ENCODE results near the gene C10orf67.
"Not testable (repeated sequence)": the region's sequence is repeated elsewhere in the genome, so short reads cannot be mapped to it uniquely, and the experiment has no call there.

Gene C10orf67

DNA sequence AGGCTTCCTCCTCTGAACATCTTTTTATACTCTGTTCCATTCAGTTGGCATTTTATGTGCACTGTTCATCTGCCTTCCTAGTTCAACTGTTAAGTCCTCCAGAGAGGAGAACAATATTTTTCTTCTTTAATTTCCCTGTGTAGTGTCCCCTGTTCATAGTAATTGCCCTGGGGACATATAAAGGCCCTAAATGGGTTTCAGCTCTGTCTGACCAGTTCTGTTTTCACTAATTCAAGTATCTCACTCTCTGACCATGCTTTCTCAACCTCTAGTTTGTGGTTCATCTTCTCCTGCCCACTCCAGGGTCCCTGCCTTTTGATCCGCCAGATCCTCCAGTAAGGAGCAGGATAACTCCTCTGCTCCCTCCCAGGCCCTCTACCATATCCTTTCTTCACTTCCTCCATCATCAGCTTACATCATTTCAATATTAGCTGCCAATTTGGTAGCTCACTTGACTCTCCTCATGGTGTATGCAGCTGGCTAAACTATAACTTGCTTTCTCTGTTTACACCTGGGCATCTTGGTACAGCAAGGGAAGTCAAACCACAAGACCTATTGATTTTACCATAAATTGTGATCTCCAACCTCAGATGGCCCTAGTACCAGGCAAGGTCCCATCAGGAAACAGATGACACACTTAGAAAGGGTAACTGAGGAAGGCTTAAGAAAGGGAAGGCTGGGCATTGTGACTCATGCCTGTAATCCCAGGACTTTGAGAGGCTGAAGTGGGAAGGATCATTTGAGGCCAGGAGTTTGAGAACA, 17.7 kb upstream of the C10orf67 start:
- no peak for DNase-seq

DNA sequence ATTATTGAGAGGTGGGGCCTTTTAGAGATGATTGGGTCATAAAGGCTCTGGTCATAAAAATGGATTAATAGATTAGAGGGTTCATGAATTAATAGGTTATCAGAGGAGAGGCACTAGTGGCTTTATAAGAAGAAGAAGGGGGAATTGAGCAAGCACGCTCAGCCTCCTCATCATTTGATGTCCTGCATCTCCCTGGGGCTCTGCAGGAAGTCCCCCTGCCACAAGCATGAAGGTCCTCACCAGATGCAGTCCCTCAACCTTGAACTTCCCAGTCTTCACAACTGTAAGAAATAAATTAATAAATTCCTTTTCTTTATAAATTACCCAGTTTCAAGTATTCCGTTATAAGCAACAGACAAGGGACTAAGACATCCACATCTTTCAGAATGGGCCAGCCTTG, 17.1 kb upstream of the C10orf67 start:
- DNase-seq: no peak

DNA sequence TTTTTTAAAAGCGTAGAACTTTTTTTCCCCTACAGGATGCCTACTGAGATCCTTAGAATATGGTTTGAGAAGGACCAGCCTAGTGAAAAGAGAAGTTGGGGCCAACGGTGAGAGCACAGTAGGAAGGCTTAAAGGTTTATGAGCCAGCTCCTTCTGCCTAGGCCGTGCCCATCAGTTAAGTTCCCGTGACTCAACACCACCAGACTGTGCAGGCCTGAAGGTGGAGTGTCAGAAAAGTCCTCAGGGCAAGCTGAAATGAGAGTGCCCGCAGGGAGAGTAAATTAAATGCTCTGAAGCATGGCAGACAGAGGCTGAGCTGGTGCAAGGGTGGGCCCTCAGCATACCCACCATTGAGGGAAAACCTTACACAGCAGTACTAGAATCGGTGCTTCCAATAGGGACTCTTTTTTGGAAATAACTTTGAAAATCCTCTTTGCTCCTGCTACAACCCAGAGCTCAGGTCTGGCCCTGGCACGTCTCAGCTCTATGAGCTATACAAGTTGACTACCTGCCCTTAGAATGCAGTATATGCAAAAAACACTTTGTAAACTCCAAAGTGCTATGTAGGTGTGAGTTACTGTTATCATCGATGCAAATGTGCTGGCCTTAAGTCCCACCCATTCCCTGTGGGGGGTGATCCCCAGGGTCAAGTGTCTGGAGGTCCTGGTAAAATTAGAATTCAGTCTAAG, 15.2 kb upstream of the C10orf67 start:
- DNase-seq: no peak

DNA sequence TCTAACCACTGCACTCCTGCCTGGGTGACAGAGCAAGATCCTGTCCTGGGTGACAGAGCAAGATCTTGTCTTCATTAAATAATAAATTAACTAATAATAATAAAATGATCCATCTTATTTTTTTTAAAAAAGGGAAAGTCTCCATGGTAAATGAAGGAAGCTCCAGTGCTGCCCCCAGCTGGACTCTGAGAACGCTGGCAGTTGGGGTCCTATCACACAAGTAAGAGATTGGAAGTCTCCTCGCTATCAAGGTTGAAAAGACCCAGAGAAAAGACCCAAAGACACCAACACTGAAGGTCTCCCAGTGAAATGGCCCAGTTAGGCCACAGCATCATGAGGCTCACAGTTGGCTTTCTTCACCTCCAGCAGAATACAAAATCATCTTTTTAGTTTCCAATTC, 13.8 kb upstream of the C10orf67 start:
- DNase-seq: no peak

DNA sequence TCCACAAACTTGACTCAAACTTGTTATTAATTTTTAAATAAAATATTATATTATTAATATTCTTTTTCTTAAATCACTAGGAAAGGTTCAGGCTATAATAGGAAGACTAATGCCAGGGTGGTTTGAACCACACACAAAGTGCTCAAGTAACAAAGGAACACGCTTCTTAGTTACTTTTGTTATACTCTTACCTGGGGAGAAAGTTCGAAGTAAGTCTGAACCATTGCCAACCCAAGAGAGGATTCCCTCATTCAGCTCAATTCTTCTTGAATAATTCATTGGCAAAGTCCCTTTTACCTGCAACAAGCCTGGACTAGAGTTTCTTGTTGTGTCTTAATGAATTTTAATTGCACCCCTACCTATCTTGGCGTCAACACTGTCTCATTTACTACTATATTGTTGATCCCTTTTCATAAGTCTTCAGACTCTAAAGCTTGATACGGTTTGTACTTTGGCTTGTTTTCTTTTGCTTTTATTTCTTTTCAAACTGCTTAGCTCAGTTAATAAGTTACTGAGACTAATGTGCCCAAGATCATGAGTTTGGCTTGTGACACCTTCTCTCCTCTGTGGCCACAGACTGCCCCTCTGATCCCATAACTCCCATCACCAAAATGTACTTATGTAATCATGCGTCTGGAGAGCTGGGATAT, 10.2 kb upstream of the C10orf67 start:
- no peak for DNase-seq

DNA sequence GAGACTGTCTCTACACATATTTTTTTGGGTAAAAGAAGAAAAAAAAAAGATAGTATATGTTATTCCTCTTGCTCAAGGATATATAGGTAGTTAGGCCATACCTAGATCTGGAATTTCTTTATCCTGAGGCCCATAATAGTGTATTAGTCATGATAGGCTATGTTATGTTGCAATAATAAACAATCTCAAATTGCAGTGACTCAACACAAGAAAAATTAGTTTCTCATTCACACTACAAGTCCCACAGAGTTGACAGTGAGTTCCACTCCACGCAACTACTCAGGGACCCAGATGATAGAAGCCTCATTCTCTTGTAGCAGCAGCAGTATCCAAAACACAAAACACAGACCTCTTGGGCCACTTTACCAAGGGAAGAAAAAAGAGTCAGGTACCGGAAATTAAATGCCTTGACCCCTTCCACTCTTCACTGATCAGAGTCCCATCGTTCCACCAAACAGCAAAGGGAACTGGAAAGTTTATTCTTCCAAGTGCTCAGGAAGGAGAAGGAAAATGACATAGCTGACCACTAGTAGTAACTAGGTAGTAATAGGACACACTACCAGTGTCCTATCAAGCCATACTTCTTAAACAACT, 7.4 kb upstream of the C10orf67 start:
- no peak for DNase-seq

DNA sequence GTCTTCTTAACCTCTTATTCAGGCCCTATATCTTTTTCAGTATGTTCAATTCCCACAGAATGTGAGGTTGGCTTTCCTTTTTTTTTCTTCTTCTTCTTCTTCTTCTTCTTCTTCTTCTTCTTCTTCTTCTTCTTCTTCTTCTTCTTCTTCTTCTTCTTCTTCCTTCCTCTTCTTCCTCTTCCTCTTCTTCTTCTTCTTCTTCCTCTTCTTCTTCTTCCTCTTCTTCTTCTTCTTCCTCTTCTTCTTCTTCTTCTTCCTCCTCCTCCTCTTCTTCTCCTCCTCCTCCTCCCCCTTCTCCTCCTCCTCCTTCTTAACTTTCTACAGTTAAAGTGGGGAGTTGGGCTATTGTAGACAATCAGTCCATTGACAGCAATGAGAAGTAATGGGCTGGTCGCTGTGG, 6.1 kb upstream of the C10orf67 start:
- not testable (repeated sequence) for DNase-seq

DNA sequence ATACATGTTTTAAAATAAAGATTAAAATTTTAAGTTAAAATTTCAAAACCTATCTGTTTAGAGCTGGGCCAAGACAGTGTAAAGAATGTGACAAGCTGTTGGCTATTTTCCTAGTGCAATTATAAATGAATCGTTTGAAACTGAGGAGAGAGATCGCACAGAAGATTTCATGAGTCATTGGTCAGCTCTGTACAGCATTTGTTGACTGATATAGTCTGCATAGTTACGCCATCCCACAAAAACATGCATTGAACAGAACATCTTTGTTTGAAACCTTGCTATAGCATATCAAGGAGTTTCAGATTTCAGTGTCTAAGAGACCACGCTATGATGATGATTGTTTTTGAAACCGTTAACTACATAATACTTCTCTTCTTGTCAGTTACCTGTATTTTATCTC, 1.3 kb upstream of the C10orf67 start:
- DNase-seq: no peak

DNA sequence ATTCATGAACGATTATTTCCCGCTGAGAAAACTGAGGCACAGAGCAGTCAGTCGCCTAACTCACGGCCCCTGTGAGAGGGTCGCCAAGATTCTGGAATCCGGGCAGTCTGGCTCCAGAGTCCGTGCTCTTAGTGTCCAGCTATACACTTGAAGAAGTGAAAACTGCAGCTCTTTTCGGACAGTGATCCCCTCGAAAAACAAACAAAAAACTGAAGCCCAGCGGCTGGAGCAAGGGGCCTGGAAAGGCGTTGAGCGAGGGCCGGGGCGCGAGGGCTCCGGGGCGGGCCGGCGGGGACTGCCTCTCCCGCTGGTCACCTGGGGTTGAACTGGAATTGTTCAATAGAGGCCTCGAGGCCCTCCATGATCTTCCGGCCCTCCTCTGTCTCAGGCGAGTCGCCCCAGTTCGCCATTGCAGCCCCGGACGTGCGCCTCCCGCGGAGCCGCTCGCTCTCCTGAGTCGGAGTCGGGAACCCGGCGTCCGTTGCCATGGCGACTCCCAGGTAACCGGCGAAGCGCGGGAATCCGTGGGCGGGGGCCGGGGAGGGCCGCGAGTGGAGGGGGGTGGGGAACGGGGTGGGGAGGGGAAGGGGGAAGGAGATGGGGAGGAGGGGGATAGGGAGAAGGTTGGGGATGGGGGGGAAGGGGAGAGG, 881 bp downstream of the C10orf67 start:
- DNase-seq: no peak

DNA sequence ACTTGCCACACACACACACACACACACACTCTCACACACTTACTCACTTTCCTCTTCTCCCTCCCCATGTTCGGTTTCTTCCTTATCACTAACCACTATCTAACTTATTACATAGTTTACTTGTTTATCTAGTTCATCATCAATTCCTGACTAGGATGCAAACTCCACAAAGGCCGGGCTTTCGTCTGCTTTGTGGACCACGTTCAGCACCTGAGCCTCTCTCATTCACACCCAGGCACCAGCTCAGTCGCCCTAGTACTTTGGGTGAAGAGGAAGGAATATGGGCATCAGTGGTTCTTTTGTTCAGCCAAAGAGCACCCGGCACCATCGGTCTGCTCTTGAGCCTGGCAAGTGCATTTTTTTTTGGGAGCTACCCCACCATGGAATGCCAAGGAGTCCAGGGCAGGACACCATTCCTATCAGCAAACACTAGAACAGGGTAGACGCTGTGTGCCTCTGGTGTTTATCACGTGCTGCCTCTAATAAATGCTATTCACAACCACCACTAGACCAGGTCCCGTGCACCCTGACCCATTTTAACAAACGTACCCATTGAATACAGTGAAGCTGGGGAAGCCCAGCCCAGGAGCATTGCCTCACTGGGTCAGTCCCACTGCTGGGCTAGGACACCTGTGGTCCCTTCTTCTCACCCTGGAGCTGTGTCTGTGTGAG, 2.2 kb downstream of the C10orf67 start:
- no peak for DNase-seq

DNA sequence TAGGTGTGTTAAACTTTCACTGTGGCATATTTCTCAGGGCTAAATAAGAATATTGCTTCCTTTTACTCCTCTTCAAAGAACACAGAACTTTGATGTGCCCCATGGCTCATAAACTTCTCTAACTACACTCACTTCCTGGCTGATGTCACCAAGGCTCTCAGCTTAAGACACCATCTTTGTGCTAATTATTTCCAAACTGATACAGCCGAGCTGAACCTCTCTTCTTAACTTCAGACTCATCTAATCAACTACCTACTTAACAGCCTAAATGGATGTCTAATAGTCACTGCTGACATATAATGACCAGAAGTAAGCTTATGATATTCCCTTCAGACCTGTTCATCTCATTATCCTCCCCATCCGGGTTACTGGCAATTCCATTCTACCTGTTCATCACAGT, 3.6 kb downstream of the C10orf67 start:
- DNase-seq: no peak

DNA sequence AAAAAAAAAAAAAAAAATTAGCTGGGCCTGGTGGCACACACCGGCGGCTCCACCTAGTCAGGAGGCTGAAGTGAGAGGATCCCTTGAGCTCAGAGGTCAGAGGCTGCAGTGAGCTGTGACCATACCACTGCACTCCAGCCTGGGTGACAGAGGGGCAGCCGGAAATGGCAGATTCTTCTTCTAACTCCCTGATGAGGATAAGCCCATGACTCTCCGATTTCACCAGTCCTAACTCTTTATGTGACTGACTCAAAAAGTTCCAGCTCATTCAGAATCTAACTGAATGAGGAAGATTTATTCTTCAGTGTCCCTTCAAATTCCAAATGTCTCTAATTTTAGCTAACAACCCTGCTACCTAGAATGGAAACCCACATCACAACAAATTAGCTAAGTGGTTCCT, 4.2 kb downstream of the C10orf67 start:
- no peak for DNase-seq

DNA sequence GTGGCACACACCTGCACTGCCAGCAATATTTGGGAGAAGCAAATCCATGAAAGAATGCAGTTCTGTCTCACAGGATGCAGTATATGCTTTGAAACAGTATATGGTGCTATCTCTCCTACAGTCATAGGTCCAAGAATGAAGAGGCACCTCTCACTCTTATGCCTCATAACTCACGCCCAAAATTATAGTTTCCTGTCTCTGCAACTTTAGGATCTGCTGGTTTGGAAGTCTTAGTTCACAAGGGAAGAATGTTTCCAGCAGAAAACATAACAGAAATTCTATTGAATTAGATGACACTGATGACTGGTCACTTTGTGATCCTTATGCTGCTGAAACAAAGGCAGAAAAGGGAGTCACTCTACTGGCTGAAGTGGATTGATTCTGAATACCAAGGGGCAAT, 5.7 kb downstream of the C10orf67 start:
- DNase-seq: no peak

DNA sequence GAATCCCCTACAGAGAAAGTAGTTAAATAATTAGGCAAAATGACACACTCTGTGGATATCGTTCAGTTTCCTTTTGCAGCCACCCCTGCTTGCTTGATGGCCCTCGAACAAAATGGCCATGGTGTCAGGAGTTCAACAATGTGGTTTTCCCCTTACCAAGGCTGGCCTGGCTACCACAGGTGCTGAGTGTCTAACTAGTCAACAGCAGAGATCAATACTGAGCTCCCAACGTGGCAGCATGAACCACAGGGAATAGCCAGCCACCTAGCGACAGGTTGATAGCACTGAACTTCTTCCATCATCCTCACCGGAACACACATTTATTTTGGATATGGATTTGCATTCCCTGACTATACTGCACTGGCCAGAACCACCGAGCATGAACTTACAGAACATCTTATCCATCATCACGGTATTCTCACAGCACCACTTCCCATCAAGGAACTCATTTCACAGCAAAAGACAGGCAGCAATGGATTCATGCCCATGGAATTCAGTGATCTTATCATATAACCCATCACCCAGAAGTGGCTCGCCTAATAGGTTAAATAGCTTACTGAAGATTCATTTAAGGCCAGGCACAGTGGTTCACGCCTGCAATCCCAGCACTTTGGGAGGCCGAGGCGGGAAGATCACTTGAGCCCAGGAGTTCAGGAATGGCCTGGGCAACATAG, 6.3 kb downstream of the C10orf67 start:
- DNase-seq: no peak

DNA sequence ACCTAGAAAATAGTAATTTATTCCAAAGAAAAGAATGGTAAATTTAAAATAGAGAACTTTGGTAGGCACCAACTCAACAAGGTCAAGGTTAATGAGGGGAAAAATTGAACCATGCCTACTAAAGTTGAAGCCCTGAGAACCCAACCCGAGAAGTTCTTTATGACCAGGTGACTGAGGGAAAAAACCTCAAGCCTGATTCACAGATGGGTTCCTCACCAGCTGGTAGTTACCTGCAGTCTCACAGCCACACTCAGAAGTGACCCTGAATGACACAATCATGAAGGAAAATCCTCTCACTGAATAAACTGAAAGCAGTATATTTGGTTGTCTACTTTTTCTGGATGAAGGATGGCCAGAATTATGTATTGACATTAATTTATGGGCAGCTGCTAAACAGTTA, 7.0 kb downstream of the C10orf67 start:
- no peak for DNase-seq

DNA sequence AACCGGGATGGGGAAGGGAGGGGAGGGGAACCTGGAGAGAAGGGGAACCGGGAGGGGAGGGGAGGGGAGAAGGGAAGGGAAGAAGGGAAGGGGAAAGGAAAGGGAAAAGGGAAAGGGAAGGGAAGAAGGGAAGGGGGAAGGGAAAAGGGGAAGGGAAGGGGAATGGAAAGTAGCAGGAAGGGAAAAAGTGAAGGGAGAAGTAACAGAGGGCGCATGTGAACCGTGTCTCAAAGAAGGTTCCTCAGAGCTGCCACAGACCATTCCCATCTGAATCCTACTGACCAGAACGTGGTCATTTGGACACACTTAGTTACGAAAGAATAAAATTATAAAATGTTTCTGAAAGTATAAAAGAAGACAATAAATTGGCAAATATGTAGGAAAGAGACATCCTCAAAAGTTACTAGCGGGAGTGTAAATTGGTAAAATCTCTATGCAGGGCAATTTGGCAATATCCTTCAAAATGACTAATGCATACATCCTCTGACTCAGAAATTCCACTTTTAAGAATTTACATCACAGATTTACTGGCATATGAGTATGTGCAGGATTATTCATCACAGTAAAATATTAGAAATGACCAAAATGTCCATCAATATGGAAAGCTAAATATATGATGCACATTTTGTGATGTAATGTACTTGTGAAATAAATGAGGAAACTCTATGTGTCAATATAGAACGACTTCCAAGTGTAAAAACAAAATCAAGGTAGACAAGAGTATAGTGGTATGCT, 12.9 kb downstream of the C10orf67 start:
- no peak for DNase-seq

DNA sequence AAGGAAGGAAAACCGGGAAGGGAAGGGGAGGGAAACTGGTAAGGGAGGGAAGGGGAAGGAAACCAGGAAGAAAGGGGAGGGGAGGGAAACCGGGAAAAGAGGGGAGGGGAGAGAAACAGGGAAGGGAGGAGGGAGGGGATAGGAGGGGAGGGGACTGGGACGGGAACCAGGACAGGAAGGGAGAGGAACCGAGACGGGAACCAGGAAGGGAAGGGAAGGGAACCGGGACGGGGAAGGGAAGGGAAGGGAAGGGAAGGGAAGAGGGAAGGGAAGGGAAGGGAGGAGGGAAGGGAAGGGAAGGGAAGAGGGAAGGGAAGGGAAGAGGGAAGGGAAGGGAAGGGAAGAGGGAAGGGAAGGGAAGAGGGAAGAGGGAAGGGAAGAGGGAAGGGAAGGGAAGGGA, 13.6 kb downstream of the C10orf67 start:
- no peak for DNase-seq

DNA sequence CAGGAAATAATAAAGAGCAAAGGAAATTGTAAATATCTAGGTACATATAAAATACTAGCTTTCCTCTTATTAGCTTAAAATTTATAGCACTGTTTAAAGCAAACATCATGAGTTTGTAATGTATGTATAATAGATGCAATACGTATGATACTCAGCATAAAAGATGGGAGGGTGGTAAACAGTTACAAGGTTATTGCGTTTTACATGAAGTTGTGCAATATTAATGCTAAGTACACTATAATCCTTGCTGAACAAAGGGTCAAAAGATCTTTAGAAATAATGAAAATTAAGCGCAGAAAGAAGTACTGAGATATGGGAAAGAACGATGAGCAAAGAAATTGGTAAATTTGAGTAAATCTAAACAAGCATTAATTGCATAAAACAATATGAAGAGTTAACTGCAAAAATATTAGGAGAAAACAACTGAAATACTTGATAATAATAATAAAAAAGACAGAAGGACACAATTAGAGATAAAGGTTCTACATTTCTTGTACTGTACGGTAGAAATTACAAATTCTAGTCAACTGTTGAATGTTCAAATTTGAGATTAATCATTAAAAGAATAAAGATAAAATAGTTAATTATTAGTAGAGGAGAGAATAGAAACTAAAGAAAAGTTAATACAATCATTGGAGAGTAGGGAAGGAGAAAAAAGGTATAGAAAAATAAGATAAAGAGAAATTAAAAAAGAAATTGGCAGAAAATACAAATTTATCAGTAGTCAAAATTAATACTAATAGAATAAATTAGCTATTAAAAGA, 17.9 kb downstream of the C10orf67 start:
- DNase-seq: no peak

DNA sequence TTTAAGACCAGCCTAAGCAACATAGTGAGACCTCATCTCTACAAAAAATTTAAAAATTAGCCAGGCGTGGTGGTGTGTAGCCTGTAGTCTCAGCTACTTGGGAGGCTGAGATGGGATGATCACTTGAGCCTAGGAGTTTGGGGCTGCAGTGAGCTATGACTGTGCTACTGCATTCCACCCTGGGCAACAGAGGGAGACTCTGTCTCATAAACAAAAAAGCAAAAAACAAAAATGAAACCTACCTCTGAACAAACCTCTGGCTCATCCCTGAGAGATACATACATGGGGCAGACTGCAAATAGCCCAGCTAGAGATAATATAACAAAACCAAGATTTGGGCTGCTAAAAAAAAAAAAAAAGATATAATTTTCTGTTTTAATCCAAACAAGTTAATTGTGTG, 19.5 kb downstream of the C10orf67 start:
- no peak for DNase-seq

DNA sequence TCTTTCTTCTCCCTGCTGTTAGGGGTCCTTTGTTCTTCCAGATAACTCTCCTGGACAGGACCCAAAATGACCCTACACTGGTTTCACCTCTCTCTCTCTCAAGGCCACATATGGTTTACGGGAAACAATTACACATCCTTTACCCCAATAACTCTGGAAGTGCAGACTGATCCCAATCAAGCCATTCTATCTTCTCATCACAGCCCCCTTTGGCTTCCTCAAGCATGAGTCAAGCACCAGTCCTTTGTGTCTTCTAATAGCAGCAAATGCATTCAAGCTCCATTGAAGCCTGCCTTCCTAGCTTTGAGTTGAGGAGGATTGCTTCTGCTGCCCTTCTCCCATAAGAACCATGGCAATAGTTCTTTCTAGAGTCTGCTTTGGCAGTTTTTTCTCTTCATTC, 20.2 kb downstream of the C10orf67 start:
- DNase-seq: no peak

DNA sequence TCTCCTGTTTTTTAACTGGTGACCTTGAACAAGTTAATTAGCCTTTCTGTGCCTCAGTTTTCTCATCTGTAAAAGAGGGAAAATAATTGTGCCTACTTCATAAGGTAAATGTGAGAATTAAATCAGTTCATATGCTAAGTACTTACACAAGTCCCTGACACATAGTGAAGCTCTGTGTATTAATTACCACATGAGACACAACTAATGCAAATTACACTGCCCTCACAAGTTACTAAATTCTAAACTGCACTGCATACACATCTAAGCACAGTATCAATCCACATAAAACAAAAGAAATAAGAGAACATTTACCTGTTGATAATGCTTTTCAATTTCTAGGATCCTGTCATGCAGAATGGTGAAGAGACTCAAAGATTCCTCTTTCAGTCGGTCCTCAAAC, 22.5 kb downstream of the C10orf67 start:
- no peak for DNase-seq
